Small intestine (tissue), 16 donors: ENCODE data around the gene RXFP2. TPM values are rescaled to one million over a fixed set of nuclear protein-coding genes. Genes with fewer than 3 reads are reported as not detected.
A peak's percentile ranks its signal among the peaks of the same experiment; 100 is the strongest.

Experiments used
- DNase-seq, 2 donors: peaks; one replicate each; pipeline versions ENCODE4 v3.0.0 to v3.0.0-alpha.2; 2013
- FAIRE-seq: peaks from 2 replicates; lab custom pipeline; 2012; peaks lifted over from hg19 to GRCh38; lab: Jason Lieb, UNC
- H3K27ac ChIP-seq, 3 donors: one replicate each; pipeline ENCODE4 v1.5.1; 2013; ENCODE audit warnings: low read length in 2 of 3, mild to moderate bottlenecking in 2 of 3, control low read depth in 1 of 3, inconsistent platforms in 1 of 3, low read depth in 1 of 3, moderate library complexity in 1 of 3
- H3K27me3 ChIP-seq, 3 donors: one replicate each; pipeline ENCODE4 v1.6.1; 2013; ENCODE audit warnings: low read length in 3 of 3, inconsistent platforms in 1 of 3; ENCODE audit not compliant: control insufficient read depth in 3 of 3, insufficient read depth in 3 of 3
- H3K36me3 ChIP-seq, 3 donors: one replicate each; pipeline ENCODE4 v1.6.1; 2013; ENCODE audit warnings: low read length in 3 of 3, inconsistent platforms in 1 of 3, low read depth in 1 of 3, mild to moderate bottlenecking in 1 of 3, moderate library complexity in 1 of 3; ENCODE audit not compliant: control insufficient read depth in 3 of 3, insufficient read depth in 2 of 3
- H3K4me1 ChIP-seq, 3 donors: one replicate each; pipeline ENCODE4 v1.6.1; 2013; ENCODE audit warnings: low read length in 2 of 3, inconsistent platforms in 1 of 3, low read depth in 1 of 3, mild to moderate bottlenecking in 1 of 3, moderate library complexity in 1 of 3; ENCODE audit not compliant: control insufficient read depth in 3 of 3, insufficient read depth in 2 of 3
- H3K4me3 ChIP-seq, 3 donors: one replicate each; pipeline ENCODE4 v1.5.1; 2013; ENCODE audit warnings: low read length in 3 of 3, control low read depth in 1 of 3, inconsistent platforms in 1 of 3, low read depth in 1 of 3, mild to moderate bottlenecking in 1 of 3, moderate library complexity in 1 of 3
- H3K9me3 ChIP-seq, 2 donors: one replicate each; pipeline ENCODE4 v1.6.1; 2013; ENCODE audit warnings: low read depth in 1 of 2, low read length in 1 of 2; ENCODE audit not compliant: control insufficient read depth in 2 of 2, insufficient read depth in 1 of 2
- WGBS, 3 donors: extraction: QIAGEN DNeasy Blood & Tissue Kit; methylation state at CpG; one replicate each; pipeline ENCODE4 v1.1.7; 2013; 5-methylcytosine and 5-hydroxymethylcytosine counted together
- long read RNA-seq, 10 donors: transcript quantifications; one replicate each; lab custom pipeline, GENCODE V29; 2026
- polyA plus RNA-seq, 4 donors: library from polyadenylated mRNA; stranded (reverse) in 3 of 4; unstranded in 1 of 4; fragments of 200-250 nt in 3 of 4; fragments of 120-200 nt in 1 of 4; gene quantifications; one replicate each; pipeline versions ENCODE4 v1.2.1 to v1.2.3, GENCODE V29; 2013
- donor health status: healthy with polysubstance abuse.
- donor health status: control.
- donor health status: control.
- donor health status: Bipolar disorder and iron deficiency.
- donor health status: healthy.

Gene RXFP2, protein sequence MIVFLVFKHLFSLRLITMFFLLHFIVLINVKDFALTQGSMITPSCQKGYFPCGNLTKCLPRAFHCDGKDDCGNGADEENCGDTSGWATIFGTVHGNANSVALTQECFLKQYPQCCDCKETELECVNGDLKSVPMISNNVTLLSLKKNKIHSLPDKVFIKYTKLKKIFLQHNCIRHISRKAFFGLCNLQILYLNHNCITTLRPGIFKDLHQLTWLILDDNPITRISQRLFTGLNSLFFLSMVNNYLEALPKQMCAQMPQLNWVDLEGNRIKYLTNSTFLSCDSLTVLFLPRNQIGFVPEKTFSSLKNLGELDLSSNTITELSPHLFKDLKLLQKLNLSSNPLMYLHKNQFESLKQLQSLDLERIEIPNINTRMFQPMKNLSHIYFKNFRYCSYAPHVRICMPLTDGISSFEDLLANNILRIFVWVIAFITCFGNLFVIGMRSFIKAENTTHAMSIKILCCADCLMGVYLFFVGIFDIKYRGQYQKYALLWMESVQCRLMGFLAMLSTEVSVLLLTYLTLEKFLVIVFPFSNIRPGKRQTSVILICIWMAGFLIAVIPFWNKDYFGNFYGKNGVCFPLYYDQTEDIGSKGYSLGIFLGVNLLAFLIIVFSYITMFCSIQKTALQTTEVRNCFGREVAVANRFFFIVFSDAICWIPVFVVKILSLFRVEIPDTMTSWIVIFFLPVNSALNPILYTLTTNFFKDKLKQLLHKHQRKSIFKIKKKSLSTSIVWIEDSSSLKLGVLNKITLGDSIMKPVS
- polyA plus RNA-seq = not detected
- long read RNA-seq, donor 1 = 0 reads
- long read RNA-seq, donor 2 = 0 reads
- long read RNA-seq, donor 3 = 0 reads
- long read RNA-seq, donor 4 = 0 reads
- long read RNA-seq, donor 5 = 0 reads
- long read RNA-seq, donor 6 = 0 reads
- long read RNA-seq, donor 7 = 0 reads
- long read RNA-seq, donor 8 = 0 reads
- long read RNA-seq, donor 9 = 0 reads
- long read RNA-seq, donor 10 = 0 reads

DNA sequence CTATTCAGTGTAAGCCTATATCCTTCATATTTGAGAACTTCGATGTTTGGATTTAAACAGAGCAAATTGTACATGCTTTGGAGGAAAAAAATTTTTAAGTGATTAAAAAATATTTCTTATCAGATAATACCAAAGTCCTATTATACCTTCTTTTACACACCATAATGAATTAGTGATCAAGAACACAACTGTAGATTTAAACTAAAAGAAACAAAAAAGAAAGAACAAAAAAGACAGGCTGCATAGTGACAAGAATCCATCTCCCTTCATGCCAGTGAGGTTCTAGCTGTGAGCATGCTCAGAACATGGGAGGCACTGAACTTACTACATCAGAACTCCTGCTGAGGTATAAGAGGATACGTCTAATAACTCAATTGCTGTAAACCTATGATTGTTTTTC, at the start of gene RXFP2:
Gene RXFP2, plus strand, starts transcription at position 301 of the 400 bp plus-strand sequence. Its CDS starts 87 bp downstream, at position 388.
- Histone ChIP-seq H3K9me3 (no peaks in the 10 kb centered on the region), H3K36me3 (no peaks in the 10 kb centered on the region), H3K27me3 (no peaks in the 10 kb centered on the region), H3K4me3 (no peak within 1 kb of the TSS), H3K4me1 (no peaks in the 10 kb centered on the region), H3K27ac (no peak within 1 kb of the TSS)
- 71 to 83% (median 77%) methylated on average over 2 of the region's 2 CpGs for WGBS, 3 donors
- DNase-seq = no peak
- FAIRE-seq = no peak

DNA sequence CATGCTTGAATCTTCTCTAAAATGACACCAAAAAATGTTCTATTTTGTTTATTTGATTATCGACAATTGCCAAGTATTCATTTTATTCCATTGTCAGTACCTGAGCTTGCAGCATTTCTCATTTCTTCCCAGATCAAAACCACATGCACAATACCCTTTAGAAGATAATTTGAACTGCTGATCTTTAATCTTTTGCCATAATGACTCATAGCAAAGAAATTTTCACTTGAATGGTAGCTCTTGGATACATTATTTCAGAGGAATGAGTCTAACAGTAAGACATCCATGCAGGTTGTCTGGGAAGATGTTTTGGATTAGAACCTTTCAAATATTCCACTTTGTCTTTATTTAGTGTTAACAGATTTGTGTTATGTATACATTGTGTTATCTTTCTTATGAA, 42.0 kb upstream of the RXFP2 start:
- Histone ChIP-seq H3K27ac (no peak overlapping the region), H3K27me3 (no peaks in the 10 kb centered on the region), H3K4me1 (no peaks in the 10 kb centered on the region), H3K4me3 (no peak overlapping the region), H3K9me3 (peaks cover 0 to 10% of the 10 kb centered on the region in 2 donors), H3K36me3 (no peaks in the 10 kb centered on the region)
- DNase-seq (no peak), FAIRE-seq (no peak)
- 0 to 3% (median 0%) methylated on average over 1 of the region's 1 CpG for WGBS, 3 donors

DNA sequence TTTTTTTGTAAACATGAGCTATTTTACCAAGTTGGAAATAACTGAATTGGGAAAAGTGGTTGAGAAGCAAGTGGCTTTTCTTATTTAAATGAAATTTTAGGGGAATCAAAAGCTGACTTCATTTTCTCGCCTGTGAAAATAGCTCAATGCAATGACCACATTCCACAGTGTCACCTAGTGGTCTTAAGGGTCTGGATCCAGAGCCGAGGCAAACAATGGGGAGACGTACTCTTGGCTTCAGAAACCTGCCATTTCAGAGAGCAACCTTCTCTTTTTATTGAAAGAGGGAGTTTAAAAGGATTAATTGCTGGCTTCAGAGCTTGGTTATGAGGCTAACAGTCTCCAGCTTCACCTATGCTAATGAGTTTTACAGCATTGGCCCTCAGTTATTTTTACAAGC, 39.7 kb upstream of the RXFP2 start:
- Histone ChIP-seq H3K9me3 (peaks cover 0 to 9% of the 10 kb centered on the region in 2 donors), H3K27me3 (no peaks in the 10 kb centered on the region), H3K27ac (no peak overlapping the region), H3K36me3 (no peaks in the 10 kb centered on the region), H3K4me1 (no peaks in the 10 kb centered on the region), H3K4me3 (no peak overlapping the region)
- DNase-seq (peak in 1 of 2 donors; percentile 11), FAIRE-seq (no peak)
- 20 to 34% (median 32%) methylated on average over 3 of the region's 3 CpGs for WGBS, 3 donors

DNA sequence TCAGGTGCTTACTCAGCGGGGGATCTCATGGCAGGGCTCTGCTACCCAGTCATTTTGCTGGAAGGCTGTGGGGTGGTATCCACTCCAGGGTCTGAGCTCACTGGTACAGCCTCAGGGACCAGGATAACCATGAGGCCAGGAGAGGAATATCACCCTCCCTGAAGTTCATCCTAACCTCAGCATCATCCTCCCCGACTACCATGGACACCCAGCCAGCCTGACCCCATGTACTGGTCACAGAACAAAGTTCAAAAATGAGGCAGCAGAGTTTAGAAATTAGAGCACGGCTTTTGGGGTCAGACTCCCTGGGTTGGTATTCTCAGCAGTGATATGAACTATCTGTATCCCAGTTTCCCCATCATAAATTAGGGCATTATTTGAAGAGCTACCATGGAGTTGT, 35.5 kb upstream of the RXFP2 start:
- no peaks in the 10 kb centered on the region for H3K9me3 ChIP-seq
- H3K27ac ChIP-seq = no peak overlapping the region
- no peaks in the 10 kb centered on the region for H3K27me3 ChIP-seq
- FAIRE-seq (no peak), DNase-seq (no peak)
- WGBS, 3 donors = 74 to 79% (median 76%) methylated on average over 3 of the region's 3 CpGs
- no peaks in the 10 kb centered on the region for H3K36me3 ChIP-seq
- H3K4me1 ChIP-seq = no peaks in the 10 kb centered on the region
- H3K4me3 ChIP-seq = no peak overlapping the region

DNA sequence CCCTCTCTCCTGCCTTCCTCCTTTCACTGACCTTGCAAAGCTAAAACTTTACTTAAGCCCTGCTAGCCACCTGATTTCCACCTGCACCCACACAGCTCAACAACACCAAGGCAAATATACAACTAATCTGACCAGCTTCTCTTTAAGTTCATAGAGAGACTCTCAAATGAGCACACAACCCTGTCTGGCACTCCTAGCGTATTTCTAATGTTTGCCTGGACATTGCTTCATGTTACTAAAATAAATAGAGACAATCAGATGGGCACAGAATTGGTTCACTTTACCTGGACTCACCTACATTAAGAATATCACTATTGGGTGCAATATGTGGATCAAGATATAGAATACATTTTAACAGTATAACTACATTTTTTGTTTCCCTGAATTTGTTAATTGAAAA, 33.2 kb upstream of the RXFP2 start:
- DNase-seq (no peak), FAIRE-seq (no peak)
- no peaks in the 10 kb centered on the region for H3K36me3 ChIP-seq
- no peaks in the 10 kb centered on the region for H3K27me3 ChIP-seq
- no peaks in the 10 kb centered on the region for H3K4me1 ChIP-seq
- H3K9me3 ChIP-seq = no peaks in the 10 kb centered on the region
- 37 to 72% (median 68%) methylated on average over 1 of the region's 1 CpG for WGBS, 3 donors
- no peak overlapping the region for H3K27ac ChIP-seq
- H3K4me3 ChIP-seq = no peak overlapping the region

DNA sequence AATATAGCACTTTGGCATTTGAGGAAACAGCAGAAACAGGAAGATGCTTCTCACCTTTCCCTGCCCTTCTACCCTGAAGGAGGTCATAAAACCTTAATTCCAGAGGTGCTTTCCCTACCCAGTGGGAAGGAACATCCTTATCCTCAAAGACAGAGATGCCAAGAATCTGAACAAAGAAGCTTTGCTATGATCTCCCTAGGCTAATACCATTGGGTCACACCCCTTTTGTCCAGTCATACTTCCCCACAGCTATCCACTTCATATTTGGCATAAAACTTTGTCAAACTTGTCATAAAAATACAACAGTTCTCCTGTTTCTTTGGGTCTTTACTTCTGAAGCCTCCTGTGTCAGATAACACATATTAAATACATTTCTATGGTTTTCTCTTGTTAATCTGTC, 21.7 kb upstream of the RXFP2 start:
- Histone ChIP-seq H3K36me3 (no peaks in the 10 kb centered on the region), H3K4me1 (no peaks in the 10 kb centered on the region), H3K27ac (no peak overlapping the region), H3K4me3 (no peak overlapping the region), H3K9me3 (no peaks in the 10 kb centered on the region), H3K27me3 (peaks cover 0 to 3% (median 0%) of the 10 kb centered on the region in 3 donors)
- DNase-seq = no peak
- FAIRE-seq = no peak

DNA sequence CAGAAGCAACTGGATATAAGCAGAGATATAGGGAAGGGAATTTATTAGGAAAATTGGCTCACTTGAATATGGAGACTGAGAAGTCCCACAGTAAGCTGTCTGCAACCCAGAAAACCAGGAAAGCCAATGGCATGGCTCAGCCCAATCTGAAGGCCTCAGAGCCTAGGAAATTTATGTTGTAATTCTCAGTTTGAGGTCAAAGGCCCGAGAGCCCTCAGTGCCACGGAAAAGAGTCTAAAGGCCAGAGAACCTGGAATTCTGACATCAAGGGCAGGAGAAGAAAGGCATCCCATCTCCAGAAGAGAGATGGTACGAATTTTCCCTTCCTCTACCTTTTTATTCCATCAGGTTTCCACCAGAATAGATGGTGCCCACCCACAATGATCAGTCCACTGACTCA, 20.1 kb upstream of the RXFP2 start:
- Histone ChIP-seq H3K36me3 (no peaks in the 10 kb centered on the region), H3K27me3 (peaks cover 0 to 3% (median 0%) of the 10 kb centered on the region in 3 donors), H3K9me3 (no peaks in the 10 kb centered on the region), H3K4me3 (no peak overlapping the region), H3K27ac (no peak overlapping the region), H3K4me1 (no peaks in the 10 kb centered on the region)
- FAIRE-seq = no peak
- DNase-seq = no peak
- 32 to 74% (median 35%) methylated on average over 3 of the region's 3 CpGs for WGBS, 3 donors

DNA sequence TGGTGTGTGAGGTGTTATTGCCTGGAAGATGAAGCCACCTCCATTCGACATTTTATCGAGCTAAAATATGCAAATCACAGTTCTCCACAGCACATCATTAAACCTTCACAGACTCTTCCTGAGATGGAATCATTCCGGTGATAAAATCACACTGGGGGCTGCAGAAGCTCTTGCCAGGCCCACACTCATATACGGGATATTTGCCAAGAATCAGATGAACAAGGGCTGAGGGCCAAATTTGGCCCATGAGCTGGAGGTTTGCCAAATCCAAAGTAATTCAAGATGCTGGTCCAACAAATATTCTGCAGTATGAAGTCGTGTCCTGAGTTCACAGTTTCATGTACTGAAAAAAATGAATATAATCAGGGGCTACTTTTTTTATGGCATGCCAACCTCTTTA, 16.7 kb upstream of the RXFP2 start:
- peaks cover 0 to 3% (median 0%) of the 10 kb centered on the region in 3 donors for H3K27me3 ChIP-seq
- H3K27ac ChIP-seq = no peak overlapping the region
- DNase-seq = no peak
- H3K4me1 ChIP-seq = no peaks in the 10 kb centered on the region
- FAIRE-seq = no peak
- H3K9me3 ChIP-seq = no peaks in the 10 kb centered on the region
- no peaks in the 10 kb centered on the region for H3K36me3 ChIP-seq
- no peak overlapping the region for H3K4me3 ChIP-seq
- WGBS, 3 donors = 40 to 46% (median 44%) methylated on average over 5 of the region's 5 CpGs
